ENCODE results near the gene SLC4A2. TPM values are rescaled to one million over a fixed set of nuclear protein-coding genes. Genes with fewer than 3 reads are reported as not detected.
A peak's percentile ranks its signal among the peaks of the same experiment; 100 is the strongest.

Gene SLC4A2, protein sequence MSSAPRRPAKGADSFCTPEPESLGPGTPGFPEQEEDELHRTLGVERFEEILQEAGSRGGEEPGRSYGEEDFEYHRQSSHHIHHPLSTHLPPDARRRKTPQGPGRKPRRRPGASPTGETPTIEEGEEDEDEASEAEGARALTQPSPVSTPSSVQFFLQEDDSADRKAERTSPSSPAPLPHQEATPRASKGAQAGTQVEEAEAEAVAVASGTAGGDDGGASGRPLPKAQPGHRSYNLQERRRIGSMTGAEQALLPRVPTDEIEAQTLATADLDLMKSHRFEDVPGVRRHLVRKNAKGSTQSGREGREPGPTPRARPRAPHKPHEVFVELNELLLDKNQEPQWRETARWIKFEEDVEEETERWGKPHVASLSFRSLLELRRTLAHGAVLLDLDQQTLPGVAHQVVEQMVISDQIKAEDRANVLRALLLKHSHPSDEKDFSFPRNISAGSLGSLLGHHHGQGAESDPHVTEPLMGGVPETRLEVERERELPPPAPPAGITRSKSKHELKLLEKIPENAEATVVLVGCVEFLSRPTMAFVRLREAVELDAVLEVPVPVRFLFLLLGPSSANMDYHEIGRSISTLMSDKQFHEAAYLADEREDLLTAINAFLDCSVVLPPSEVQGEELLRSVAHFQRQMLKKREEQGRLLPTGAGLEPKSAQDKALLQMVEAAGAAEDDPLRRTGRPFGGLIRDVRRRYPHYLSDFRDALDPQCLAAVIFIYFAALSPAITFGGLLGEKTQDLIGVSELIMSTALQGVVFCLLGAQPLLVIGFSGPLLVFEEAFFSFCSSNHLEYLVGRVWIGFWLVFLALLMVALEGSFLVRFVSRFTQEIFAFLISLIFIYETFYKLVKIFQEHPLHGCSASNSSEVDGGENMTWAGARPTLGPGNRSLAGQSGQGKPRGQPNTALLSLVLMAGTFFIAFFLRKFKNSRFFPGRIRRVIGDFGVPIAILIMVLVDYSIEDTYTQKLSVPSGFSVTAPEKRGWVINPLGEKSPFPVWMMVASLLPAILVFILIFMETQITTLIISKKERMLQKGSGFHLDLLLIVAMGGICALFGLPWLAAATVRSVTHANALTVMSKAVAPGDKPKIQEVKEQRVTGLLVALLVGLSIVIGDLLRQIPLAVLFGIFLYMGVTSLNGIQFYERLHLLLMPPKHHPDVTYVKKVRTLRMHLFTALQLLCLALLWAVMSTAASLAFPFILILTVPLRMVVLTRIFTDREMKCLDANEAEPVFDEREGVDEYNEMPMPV
- total RNA-seq (100 to 1,000 TPM in 1 of 4 donors, 10 to 100 TPM in 3; 56.9 to 124 (median 91.7) TPM), polyA plus RNA-seq (100 to 1,000 TPM in 1 of 3 donors, 10 to 100 TPM in 2; 12.3 to 114 (median 23.4) TPM)

- Histone ChIP-seq H3K27me3 (no peaks in the 10 kb centered on the region), H3K36me3 (peaks cover 0 to 11% (median 3%) of the 10 kb centered on the region in 4 donors), H3K4me1 (peaks cover 0 to 63% (median 56%) of the 10 kb centered on the region in 4 donors), H3K4me3 (peak within 1 kb of the TSS; percentile 68 to 91 (median 78)), H3K9me3 (no peaks in the 10 kb centered on the region), H3K27ac (peak within 1 kb of the TSS; percentile 86 to 96 (median 93))
- TF ChIP-seq EP300 (IDR thresholded peaks at IDR 0.05) (no peak), POLR2AphosphoS5 (IDR thresholded peaks at IDR 0.05) (peak; percentile 34 to 85 (median 61)), POLR2A (IDR thresholded peaks at IDR 0.05) (peak; percentile 17 to 21)
- TF ChIP-seq, protein P1, sequence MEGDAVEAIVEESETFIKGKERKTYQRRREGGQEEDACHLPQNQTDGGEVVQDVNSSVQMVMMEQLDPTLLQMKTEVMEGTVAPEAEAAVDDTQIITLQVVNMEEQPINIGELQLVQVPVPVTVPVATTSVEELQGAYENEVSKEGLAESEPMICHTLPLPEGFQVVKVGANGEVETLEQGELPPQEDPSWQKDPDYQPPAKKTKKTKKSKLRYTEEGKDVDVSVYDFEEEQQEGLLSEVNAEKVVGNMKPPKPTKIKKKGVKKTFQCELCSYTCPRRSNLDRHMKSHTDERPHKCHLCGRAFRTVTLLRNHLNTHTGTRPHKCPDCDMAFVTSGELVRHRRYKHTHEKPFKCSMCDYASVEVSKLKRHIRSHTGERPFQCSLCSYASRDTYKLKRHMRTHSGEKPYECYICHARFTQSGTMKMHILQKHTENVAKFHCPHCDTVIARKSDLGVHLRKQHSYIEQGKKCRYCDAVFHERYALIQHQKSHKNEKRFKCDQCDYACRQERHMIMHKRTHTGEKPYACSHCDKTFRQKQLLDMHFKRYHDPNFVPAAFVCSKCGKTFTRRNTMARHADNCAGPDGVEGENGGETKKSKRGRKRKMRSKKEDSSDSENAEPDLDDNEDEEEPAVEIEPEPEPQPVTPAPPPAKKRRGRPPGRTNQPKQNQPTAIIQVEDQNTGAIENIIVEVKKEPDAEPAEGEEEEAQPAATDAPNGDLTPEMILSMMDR (IDR thresholded peaks at IDR 0.05) = peak in 2 of 4 experiments; percentile 16 to 57
- DNase-seq = peak; percentile 94
- intact Hi-C loops (cut with DNase I) = loop anchor here (1.0 to 2.0 kb wide), 4 partner anchors 22 to 51 kb away; partner anchors contain the start of genes ABCB8 and AGAP3
- WGBS, 2 donors = 1% methylated on average over 75 of the region's 75 CpGs
These were observed at the start of gene SLC4A2 for GRCh38 chr7:151059367-151060112. SLC4A2 (plus strand) TSS chr7:151059589; CDS start chr7:151061988, 2,399 bp downstream.

GRCh38 chr7:151010037-151010306 lies 49.4 kb upstream of the SLC4A2 start:
- no peaks in the 10 kb centered on the region for H3K36me3 ChIP-seq
- H3K27ac ChIP-seq = no peak overlapping the region
- 51 to 64% methylated on average over 7 of the region's 7 CpGs for WGBS, 2 donors
- DNase-seq = no peak
- intact Hi-C loops (cut with DNase I) = no loop called here
- H3K4me3 ChIP-seq = no peak overlapping the region
- no peak for TF ChIP-seq POLR2AphosphoS5 (IDR thresholded peaks at IDR 0.05)
- no peak for TF ChIP-seq POLR2A (IDR thresholded peaks at IDR 0.05)
- TF ChIP-seq, protein P1 (IDR thresholded peaks at IDR 0.05) = no peak
- TF ChIP-seq EP300 (IDR thresholded peaks at IDR 0.05) = no peak
- no peaks in the 10 kb centered on the region for H3K9me3 ChIP-seq
- H3K27me3 ChIP-seq = peaks cover 17 to 59% (median 47%) of the 10 kb centered on the region in 3 donors
- peaks cover 0 to 26% (median 15%) of the 10 kb centered on the region in 4 donors for H3K4me1 ChIP-seq

DNA sequence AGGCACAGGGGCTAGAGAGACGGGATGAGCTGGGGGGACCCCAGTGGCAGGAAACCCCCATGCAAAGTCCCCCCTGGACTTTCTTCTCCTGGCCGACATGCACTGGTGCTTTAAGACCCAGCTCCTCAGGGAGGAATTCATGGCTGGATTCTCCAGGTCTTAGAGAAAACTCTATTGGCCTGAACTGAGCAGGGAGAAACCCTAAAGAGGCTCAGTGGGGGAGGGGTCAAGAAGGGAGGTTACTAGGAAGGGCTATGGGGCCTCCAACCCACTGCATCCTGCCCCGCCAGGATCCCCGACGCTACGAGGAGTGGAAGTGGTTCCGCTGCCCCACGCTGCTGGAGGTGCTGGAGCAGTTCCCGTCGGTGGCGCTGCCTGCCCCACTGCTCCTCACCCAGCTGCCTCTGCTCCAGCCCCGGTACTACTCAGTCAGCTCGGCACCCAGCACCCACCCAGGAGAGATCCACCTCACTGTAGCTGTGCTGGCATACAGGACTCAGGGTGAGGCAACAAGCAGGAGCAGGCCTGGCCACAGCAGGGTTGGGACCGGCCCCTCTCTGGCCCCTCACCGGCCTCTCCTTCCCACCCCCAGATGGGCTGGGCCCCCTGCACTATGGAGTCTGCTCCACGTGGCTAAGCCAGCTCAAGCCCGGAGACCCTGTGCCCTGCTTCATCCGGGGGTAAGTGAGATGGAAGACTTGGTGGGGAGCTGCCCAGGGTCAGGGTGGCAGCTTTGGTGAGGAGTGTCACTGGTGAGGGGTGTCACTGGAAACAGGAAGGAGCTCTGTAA lies 48.9 kb upstream of the SLC4A2 start:
- H3K4me3 ChIP-seq = no peak overlapping the region
- WGBS, 2 donors = 44 to 79% methylated on average over 18 of the region's 18 CpGs
- no peaks in the 10 kb centered on the region for H3K36me3 ChIP-seq
- TF ChIP-seq, protein P1 (IDR thresholded peaks at IDR 0.05) = no peak
- no peak for TF ChIP-seq POLR2AphosphoS5 (IDR thresholded peaks at IDR 0.05)
- no peak for TF ChIP-seq POLR2A (IDR thresholded peaks at IDR 0.05)
- TF ChIP-seq EP300 (IDR thresholded peaks at IDR 0.05) = no peak
- DNase-seq = no peak
- no peaks in the 10 kb centered on the region for H3K9me3 ChIP-seq
- H3K27me3 ChIP-seq = peaks cover 20 to 65% (median 51%) of the 10 kb centered on the region in 3 donors
- H3K27ac ChIP-seq = no peak overlapping the region
- peaks cover 0 to 26% (median 15%) of the 10 kb centered on the region in 4 donors for H3K4me1 ChIP-seq
- intact Hi-C loops (cut with DNase I) = no loop called here
